OCI-LY3 (cell line): ENCODE data around the gene NUDT8.

ENCODE experiments used
- EZH2phosphoT487 ChIP-seq: fragments of 200-600 bp; shearing (Covaris generic); IDR thresholded peaks from 2 replicates; pipeline ENCODE4 v1.6.1; 2018; ENCODE audit warnings: antibody characterized with exemption, mixed run types, low read depth
- TF ChIP-seq, protein P1 (sequence below): fragments of 200-600, 300-600 bp; sonication (generic); IDR thresholded peaks from 2 replicates; pipeline ENCODE4 v1.5.1; 2014; ENCODE audit warnings: antibody characterized with exemption, low read length, low read depth

GRCh38 chr11:67651976-67652781 is 22.4 kb upstream of the NUDT8 start:
- TF ChIP-seq, protein P1, sequence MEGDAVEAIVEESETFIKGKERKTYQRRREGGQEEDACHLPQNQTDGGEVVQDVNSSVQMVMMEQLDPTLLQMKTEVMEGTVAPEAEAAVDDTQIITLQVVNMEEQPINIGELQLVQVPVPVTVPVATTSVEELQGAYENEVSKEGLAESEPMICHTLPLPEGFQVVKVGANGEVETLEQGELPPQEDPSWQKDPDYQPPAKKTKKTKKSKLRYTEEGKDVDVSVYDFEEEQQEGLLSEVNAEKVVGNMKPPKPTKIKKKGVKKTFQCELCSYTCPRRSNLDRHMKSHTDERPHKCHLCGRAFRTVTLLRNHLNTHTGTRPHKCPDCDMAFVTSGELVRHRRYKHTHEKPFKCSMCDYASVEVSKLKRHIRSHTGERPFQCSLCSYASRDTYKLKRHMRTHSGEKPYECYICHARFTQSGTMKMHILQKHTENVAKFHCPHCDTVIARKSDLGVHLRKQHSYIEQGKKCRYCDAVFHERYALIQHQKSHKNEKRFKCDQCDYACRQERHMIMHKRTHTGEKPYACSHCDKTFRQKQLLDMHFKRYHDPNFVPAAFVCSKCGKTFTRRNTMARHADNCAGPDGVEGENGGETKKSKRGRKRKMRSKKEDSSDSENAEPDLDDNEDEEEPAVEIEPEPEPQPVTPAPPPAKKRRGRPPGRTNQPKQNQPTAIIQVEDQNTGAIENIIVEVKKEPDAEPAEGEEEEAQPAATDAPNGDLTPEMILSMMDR, result no peak
- no peak for TF ChIP-seq EZH2phosphoT487
